Frontal cortex (tissue), 4 donors: ENCODE data around the gene ST8SIA3. TPM values are rescaled to one million over a fixed set of nuclear protein-coding genes. Genes with fewer than 3 reads are reported as not detected.

Experiments
- DNase-seq, 2 donors: peaks; one replicate each; pipeline ENCODE4 v3.0.0; 2012; ENCODE audit warnings: low spot score in 2 of 2
- FAIRE-seq: peaks from 2 replicates; lab custom pipeline; 2012; peaks lifted over from hg19 to GRCh38; lab: Jason Lieb, UNC
- total RNA-seq: library from RNA; depleted of rRNA; stranded (reverse); fragments of >200 nt; gene quantifications from one replicate; pipeline ENCODE4 v1.2.3, GENCODE V29; 2014
- donor health status: control.
- donor health status: control.
- donor health status: control.

ST8SIA3 gene
- total RNA-seq, result 18.8 TPM

- DNase-seq, result peak; percentile 13 to 14
- FAIRE-seq, result no peak
Measured at GRCh38 chr18:57352271-57352701, at the start of gene ST8SIA3. TSS of gene ST8SIA3 (plus strand) at chr18:57352557. CDS start at chr18:57352847, 290 bp downstream.

DNA sequence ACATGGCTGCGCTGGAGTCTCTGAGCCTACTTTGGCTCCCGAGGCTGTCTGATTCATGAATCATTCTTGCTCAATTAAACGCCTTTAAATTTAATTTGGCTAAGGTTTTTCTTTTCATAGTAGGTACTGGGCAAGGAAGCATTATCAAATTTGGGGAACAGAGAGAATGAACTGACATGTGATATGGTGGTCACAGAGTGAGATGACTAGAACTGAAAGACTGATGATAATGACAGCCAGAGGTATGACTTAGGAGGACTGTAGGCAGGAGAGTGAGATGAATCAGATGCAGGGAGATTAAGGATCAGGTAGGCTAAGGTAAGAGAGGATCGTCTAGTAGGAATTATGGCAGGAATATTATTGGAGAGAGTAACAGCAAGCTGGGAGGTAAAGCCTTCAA lies 40.9 kb upstream of the ST8SIA3 start:
- DNase-seq (no peak), FAIRE-seq (no peak)

GRCh38 chr18:57312346-57313144 lies 39.8 kb upstream of the ST8SIA3 start:
- no peak for FAIRE-seq
- DNase-seq, result no peak

DNA sequence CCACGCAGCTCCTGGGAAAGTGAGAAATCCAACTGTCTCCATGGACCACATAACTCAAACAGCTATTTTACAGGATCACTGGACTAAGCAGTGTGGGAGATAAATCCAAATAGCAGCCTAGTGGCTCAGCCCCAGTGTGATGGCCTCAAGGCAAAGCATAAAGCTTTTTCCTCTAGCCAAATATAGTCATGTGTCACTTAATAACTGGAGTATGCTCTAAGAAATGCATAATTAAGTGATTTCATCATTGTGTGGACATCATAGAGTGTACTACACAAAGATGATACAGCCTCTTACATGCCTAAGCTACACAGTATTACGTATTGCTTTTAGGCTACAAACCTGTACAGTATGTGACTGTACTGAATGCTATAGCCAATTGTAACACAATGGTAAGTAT lies 31.8 kb upstream of the ST8SIA3 start:
- FAIRE-seq, result no peak

GRCh38 chr18:57325491-57326166 lies 26.7 kb upstream of the ST8SIA3 start:
- FAIRE-seq (no peak), DNase-seq (no peak)

More for the DNA sequence above, 31.8 kb upstream of the ST8SIA3 start:
- no peak for DNase-seq

DNA sequence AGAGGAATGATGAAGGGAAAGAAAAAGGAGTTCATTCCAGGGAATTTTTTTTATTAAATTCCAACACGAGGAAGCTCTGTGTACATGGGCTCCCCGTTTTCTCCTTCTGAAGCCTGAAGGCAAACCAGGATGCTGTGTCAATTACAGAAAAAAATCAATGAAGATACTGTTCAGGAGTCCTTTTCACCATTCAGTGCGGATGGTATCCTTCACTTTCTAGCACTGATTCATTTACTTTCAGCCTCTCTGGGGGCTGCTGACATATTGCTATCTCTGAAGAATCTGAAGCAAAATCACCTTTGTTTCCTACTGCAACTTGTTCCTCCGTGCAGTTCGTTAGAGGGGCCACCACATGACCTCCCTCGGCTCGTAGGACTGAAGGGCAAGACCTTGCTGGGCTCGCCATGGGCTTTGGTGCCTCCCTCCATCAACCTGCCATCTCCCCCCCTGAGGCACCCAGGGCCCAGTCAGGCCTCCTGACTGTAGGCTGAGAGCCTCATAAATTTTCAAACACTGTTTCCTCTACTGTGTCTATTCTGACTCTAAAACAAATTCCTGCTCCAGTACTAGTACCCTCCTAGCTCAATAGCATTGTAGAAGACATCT lies 25.5 kb upstream of the ST8SIA3 start:
- FAIRE-seq, result no peak
- no peak for DNase-seq

DNA sequence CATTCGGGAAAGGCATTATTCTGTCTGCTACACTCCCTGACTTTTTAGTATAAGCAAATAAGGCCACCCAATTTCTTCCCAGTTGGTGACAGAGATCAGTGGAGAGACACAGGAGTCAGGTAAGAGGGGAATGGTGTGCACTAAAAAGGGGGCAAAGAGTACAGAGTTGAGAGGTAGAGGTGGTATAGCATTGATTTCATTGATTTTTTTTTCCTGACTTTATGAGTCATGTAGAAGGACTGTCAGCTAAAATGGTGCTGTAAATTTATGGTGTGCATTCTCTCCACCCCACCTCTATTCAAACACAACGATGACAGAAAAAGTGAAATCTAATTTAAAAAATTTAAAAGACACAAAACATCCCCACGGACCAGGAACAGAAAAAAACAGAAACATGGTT lies 23.7 kb upstream of the ST8SIA3 start:
- FAIRE-seq, result no peak
- no peak for DNase-seq

DNA sequence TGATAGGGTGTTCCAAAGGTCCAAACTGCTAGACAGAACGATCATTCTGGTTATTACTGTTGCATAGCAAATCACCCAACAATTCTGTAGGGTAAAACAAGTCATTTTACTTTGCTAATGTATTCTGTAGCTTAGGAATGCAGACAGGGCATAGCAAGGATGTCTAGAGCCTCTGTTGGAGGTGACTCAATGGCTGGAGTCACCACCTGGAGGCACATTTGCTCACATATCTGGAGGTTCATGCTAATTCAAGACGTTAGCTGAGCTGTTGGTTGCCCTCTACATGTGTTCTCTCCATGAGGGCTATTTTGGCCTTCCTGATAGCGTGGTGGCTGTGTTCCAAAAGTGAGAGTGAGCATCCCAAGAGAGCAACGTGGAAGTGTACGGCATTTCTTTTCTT lies 22.5 kb upstream of the ST8SIA3 start:
- FAIRE-seq, result no peak
- DNase-seq, result no peak

GRCh38 chr18:57331718-57332117 lies 20.6 kb upstream of the ST8SIA3 start:
- no peak for FAIRE-seq
- no peak for DNase-seq

DNA sequence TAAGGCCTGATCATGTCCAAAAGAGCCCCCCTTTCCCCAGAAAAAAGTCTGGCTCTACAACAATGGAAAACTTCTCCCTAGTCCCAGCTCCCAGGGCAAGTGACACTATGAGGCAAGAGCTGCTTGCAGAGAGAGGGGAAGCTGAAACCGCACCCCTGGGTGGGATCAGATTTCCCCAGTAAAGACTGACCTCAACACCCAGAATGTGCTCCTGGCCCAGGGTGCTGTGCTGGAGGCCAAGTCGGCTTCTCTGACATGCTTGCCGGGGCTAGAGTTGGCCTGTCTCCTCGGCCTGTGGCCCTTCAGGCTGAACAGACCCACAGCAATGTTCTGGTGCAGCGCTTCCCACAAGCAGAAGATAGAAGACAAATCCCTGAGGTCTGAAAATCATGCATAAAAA lies 18.4 kb upstream of the ST8SIA3 start:
- DNase-seq (no peak), FAIRE-seq (no peak)

- FAIRE-seq, result no peak
- no peak for DNase-seq
Measured at GRCh38 chr18:57334383-57334782, 18.0 kb upstream of the ST8SIA3 start.

DNA sequence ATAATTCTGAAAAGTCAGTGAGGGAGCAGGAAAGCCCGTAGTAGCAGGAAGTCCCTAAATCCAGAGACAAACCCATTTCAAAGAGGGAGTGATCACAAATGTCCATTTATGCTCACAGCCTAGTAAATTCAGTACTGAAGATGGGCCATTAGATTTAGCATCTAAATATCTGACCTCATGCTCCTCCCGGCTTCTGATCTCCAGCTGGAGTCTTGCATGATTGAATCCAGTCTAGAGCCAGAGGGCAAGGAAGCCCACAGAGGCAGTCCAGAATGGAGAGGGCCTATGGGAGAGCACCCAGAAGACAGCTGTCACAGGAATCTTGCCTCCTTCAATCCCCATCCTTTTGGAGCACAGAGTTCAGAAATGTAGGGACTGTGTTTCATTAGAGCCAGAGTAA lies 16.0 kb upstream of the ST8SIA3 start:
- no peak for FAIRE-seq

GRCh38 chr18:57337890-57338289 lies 14.5 kb upstream of the ST8SIA3 start:
- DNase-seq (no peak), FAIRE-seq (no peak)

More for the DNA sequence above, 16.0 kb upstream of the ST8SIA3 start:
- DNase-seq, result no peak

DNA sequence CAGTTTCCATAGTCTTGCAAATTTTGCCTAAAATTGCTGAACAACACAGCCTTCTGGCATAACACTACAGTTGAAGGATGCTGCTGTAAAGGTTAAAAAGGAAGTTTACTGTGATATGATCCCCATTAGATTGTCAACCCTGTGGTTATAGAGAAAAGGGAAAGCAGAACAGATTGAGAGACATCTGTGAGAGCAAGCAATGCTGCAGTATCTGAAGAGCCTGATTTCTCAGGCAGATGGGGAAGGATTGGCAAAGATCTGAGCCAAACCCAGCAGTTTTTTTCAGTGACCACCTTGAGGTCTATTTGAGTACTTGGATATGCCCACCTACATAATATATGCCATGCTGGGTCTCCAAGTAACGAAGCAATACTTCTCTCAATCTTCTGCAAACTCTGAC lies 8.5 kb upstream of the ST8SIA3 start:
- no peak for FAIRE-seq
- DNase-seq, result no peak

GRCh38 chr18:57346876-57347275 lies 5.5 kb upstream of the ST8SIA3 start:
- FAIRE-seq (no peak), DNase-seq (no peak)

DNA sequence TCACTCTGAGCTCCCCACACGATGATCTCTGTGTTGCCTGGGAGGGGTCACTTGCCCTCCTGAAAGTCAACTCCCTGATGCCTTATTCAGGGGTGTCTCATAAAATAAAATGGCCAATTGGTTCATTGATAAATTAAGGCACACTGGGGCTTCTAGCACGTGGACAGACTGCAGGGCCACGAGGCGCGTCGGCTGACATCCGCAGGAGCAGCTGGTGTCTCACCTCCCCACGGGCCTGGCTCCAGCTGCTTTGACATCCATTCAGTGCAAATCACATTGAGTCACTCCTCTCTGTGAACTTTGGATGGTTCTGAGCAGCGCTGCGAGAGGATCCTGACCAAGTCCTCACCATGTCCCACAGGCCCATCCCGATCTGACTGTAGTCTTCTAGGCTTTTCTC lies 4.6 kb upstream of the ST8SIA3 start:
- FAIRE-seq (no peak), DNase-seq (no peak)

- peak; percentile 10 to 20 for DNase-seq
- FAIRE-seq, result no peak
Measured at GRCh38 chr18:57352761-57353136, 392 bp downstream of the ST8SIA3 start.

DNA sequence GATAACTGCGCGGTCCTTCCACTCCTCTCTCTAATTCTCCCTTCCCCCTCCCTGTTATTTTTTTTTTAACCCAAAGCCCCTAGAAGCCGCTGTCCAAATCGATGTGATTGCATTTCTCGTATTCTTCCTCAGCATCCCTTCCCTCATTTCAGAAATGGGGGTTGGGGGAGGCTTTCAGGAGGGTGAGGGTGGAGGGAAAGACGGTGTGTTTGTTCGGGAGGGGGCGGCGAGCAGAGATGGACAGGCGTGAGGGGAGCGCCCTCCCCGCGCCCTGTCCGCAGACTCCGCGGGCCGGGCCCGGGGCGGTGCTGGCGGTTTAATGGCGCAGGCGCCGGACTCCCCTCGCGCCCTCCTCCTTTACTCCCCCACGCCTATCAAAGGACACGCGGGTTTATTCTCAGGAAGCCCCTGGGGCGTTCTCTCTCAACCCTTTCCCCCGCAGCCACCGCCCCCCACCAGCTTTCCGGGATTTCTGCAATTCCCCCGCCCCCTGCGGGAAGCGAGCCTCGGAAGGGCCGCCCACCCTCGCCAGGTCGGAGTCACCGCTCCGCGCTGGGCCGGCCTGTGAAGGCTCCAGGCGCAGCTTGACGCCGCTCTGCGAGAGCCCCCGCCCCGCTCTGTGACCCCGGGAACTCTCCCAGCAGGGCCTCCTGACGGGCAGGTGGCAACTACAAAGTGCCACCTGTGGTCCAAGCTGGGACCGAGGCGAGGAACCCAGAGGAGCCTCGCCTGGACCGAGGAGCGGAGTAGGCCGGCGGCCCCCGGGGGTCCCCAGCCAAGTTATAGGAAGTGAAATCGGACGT lies 981 bp downstream of the ST8SIA3 start:
- FAIRE-seq (no peak), DNase-seq (peak; percentile 15 to 29)

DNA sequence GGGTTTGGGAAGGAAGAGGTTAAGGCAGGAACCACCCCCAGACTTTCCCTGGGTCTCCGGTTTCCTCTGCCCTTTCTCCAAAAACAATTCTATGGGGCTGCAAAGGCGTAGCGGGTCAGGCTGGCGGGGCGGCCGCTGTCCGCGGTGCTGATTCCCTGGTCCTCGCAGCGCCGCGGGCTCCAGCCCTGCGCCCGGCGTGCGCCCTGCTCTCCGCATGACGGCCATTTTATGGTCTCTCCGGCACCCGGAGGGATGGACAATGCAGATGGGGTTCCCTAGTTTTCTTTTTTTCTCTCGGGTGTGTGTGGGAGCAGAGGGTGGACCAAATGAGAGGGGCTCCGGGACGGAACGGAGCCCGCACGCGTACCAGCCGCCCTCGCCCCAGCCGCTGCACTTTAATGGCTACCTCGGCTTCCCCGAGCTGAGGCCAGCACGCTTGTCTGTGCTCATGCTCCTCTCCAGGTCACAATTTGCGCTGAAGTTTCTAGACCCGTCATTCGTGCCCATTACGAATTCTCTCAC lies 1.6 kb downstream of the ST8SIA3 start:
- FAIRE-seq (no peak), DNase-seq (peak; percentile 55)

DNA sequence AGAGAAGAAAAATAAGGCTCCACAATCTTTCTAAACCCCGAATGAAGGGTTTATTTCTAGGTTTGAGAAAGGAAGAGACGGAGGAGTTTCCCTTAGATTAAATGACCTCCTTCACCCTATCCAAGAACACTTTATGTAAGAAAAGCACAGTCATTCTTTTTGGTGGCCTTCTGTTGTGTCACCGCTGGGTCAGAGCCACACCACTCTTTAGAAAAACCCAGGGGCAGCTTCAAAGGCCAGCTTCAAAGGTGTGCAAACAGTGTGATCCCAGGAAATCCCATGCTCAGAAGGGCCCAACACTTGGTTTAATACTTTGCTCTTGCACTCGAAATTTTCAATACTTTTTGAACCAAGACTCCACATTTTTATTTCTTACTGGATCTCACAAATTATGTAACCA lies 7.1 kb downstream of the ST8SIA3 start:
- no peak for DNase-seq
- no peak for FAIRE-seq
